Karpas-422 (cell line): Measurements from ENCODE around the gene ZNF443. TPM values are rescaled to one million over a fixed set of nuclear protein-coding genes. Genes with fewer than 3 reads are reported as not detected.
"Not testable (repeated sequence)": the region's sequence is repeated elsewhere in the genome, so short reads cannot be mapped to it uniquely, and the experiment has no call there.

Source experiments
- DNase-seq: peaks from one replicate; pipeline ENCODE4 v3.0.0-alpha.2; 2015
- H2AFZ ChIP-seq: fragments of 200-600 bp; sonication (generic); 2 replicates; pipeline ENCODE4 v1.6.1; 2014; ENCODE audit warnings: antibody characterized with exemption, low read length, mixed read lengths
- H3K27ac ChIP-seq: fragments of 200-600 bp; sonication (generic); 2 replicates; pipeline ENCODE4 v1.5.1; 2014; ENCODE audit warnings: mild to moderate bottlenecking, low read length, moderate library complexity
- H3K27me3 ChIP-seq: fragments of 200-600 bp; sonication (generic); 2 replicates; pipeline ENCODE4 v1.6.1; 2014; ENCODE audit warnings: low read length, mixed read lengths
- H3K36me3 ChIP-seq: fragments of 200-600 bp; sonication (generic); 2 replicates; pipeline ENCODE4 v1.6.1; 2014; ENCODE audit warnings: low read length, mixed read lengths; ENCODE audit not compliant: insufficient read depth
- H3K4me1 ChIP-seq: fragments of 200-600 bp; sonication (generic); 2 replicates; pipeline ENCODE4 v1.6.1; 2014; ENCODE audit warnings: mild to moderate bottlenecking, low read length, mixed read lengths
- H3K4me2 ChIP-seq: fragments of 200-600 bp; sonication (generic); 2 replicates; pipeline ENCODE4 v1.6.1; 2014; ENCODE audit warnings: low read length, low read depth, mild to moderate bottlenecking; ENCODE audit not compliant: poor library complexity, severe bottlenecking
- H3K4me3 ChIP-seq: fragments of 200-600 bp; sonication (generic); 2 replicates; pipeline ENCODE4 v1.5.1; 2014; ENCODE audit warnings: mild to moderate bottlenecking, antibody characterized with exemption, low read length, mixed read lengths
- H3K79me2 ChIP-seq: fragments of 200-600 bp; sonication (generic); 2 replicates; pipeline ENCODE4 v1.6.1; 2014; ENCODE audit warnings: mild to moderate bottlenecking, low read length, mixed read lengths
- H3K9ac ChIP-seq: fragments of 200-600 bp; sonication (generic); 2 replicates; pipeline ENCODE4 v1.6.0; 2014; ENCODE audit warnings: low read length
- H3K9me2 ChIP-seq: fragments of 200-600 bp; sonication (generic), shearing (Covaris generic); replicated peaks from 2 replicates; pipeline ENCODE4 v1.6.0; 2014; ENCODE audit warnings: mild to moderate bottlenecking, low read length, moderate library complexity; ENCODE audit not compliant: insufficient read depth
- H3K9me3 ChIP-seq: fragments of 300-700, 200-600 bp; sonication (generic); 2 replicates; pipeline ENCODE4 v1.6.1; 2014; ENCODE audit warnings: low read length, mixed read lengths
- H4K20me1 ChIP-seq: fragments of 200-600 bp; sonication (generic); 2 replicates; pipeline ENCODE4 v1.6.1; 2014; ENCODE audit warnings: mild to moderate bottlenecking, antibody characterized with exemption, low read length, low read depth; ENCODE audit not compliant: insufficient read depth
- total RNA-seq: library from RNA; depleted of rRNA; stranded (reverse); fragments of >200 nt; shearing (Covaris generic); gene quantifications from 2 replicates; pipeline ENCODE4 v1.2.3, GENCODE V29; 2014; ENCODE audit warnings: low replicate concordance

ZNF443 gene
- total RNA-seq, 1 experiment from 2014 or later = 4.0 TPM

GRCh38 chr19:12448808-12449207 is 8.0 kb upstream of the ZNF443 start:
- Histone ChIP-seq H3K27ac (no peak overlapping the region), H3K4me3 (no peak overlapping the region), H4K20me1 (no peaks in the 10 kb centered on the region), H3K9ac (no peak overlapping the region), H3K36me3 (no peaks in the 10 kb centered on the region), H3K4me2 (no peak overlapping the region), H3K9me2 (no peaks in the 10 kb centered on the region), H2AFZ (no peak overlapping the region), H3K9me3 (peaks cover 12% of the 10 kb centered on the region), H3K79me2 (no peaks in the 10 kb centered on the region), H3K4me1 (no peaks in the 10 kb centered on the region), H3K27me3 (no peaks in the 10 kb centered on the region)
- no peak for DNase-seq

GRCh38 chr19:12439686-12440540 is 908 bp downstream of the ZNF443 start:
- H3K36me3 ChIP-seq, DNase-seq, H3K4me1 ChIP-seq, H4K20me1 ChIP-seq, H3K9me2 ChIP-seq, H3K27me3 ChIP-seq, H3K9me3 ChIP-seq: not testable (repeated sequence)
- peak overlapping the region; percentile 78 for H3K9ac ChIP-seq
- peak overlapping the region; percentile 58; the same call in 1 of the 2 replicates for H2AFZ ChIP-seq
- peak overlapping the region; percentile 16; the same call in 1 of the 2 replicates for H3K27ac ChIP-seq
- H3K4me3 ChIP-seq = peak overlapping the region; percentile 94
- peak overlapping the region; percentile 80 for H3K4me2 ChIP-seq
- peaks cover 24% of the 10 kb centered on the region for H3K79me2 ChIP-seq

- H3K4me3 ChIP-seq, H3K4me2 ChIP-seq, DNase-seq: not testable (repeated sequence)
These were observed 10.0 kb downstream of the ZNF443 start for GRCh38 chr19:12430726-12431299.

GRCh38 chr19:12425888-12426274 is 14.9 kb downstream of the ZNF443 start:
- Histone ChIP-seq H3K9ac (no peak overlapping the region), H3K4me1 (no peaks in the 10 kb centered on the region)

More at GRCh38 chr19:12430726-12431299, 10.0 kb downstream of the ZNF443 start:
- not testable (repeated sequence) for H3K4me1 ChIP-seq, H3K9ac ChIP-seq, H4K20me1 ChIP-seq, H2AFZ ChIP-seq, H3K9me3 ChIP-seq, H3K27ac ChIP-seq, H3K79me2 ChIP-seq, H3K27me3 ChIP-seq, H3K9me2 ChIP-seq
- H3K36me3 ChIP-seq = peaks cover 27% of the 10 kb centered on the region

GRCh38 chr19:12425236-12425887 is 15.5 kb downstream of the ZNF443 start:
- H3K36me3 ChIP-seq = peaks cover 14% of the 10 kb centered on the region
- H3K4me1 ChIP-seq = no peaks in the 10 kb centered on the region
- H3K4me2 ChIP-seq = no peak overlapping the region
- H2AFZ ChIP-seq = no peak overlapping the region
- no peaks in the 10 kb centered on the region for H3K27me3 ChIP-seq
- H3K79me2 ChIP-seq = no peaks in the 10 kb centered on the region
- H3K4me3 ChIP-seq = no peak overlapping the region
- H3K27ac ChIP-seq = no peak overlapping the region
- DNase-seq = no peak
- H3K9ac ChIP-seq = no peak overlapping the region
- no peaks in the 10 kb centered on the region for H3K9me3 ChIP-seq
- no peaks in the 10 kb centered on the region for H4K20me1 ChIP-seq
- no peaks in the 10 kb centered on the region for H3K9me2 ChIP-seq

More at GRCh38 chr19:12425888-12426274, 14.9 kb downstream of the ZNF443 start:
- Histone ChIP-seq H3K36me3 (peaks cover 19% of the 10 kb centered on the region), H3K27ac (no peak overlapping the region), H3K79me2 (no peaks in the 10 kb centered on the region), H3K9me2 (no peaks in the 10 kb centered on the region), H3K4me2 (no peak overlapping the region), H4K20me1 (no peaks in the 10 kb centered on the region), H3K4me3 (no peak overlapping the region), H3K27me3 (no peaks in the 10 kb centered on the region), H3K9me3 (0 out of 2 replicates have a peak, but pooled peaks cover 2% of the 10 kb centered on the region), H2AFZ (no peak overlapping the region)
- DNase-seq = no peak

GRCh38 chr19:12417273-12417672 is 23.5 kb downstream of the ZNF443 start:
- H4K20me1 ChIP-seq, H2AFZ ChIP-seq, H3K79me2 ChIP-seq, H3K4me1 ChIP-seq, H3K9me2 ChIP-seq, H3K9ac ChIP-seq, H3K9me3 ChIP-seq, H3K4me3 ChIP-seq, H3K4me2 ChIP-seq, H3K36me3 ChIP-seq, H3K27me3 ChIP-seq, DNase-seq, H3K27ac ChIP-seq: not testable (repeated sequence)

- Histone ChIP-seq H3K36me3 (no peaks in the 10 kb centered on the region), H3K27ac (no peak overlapping the region), H3K4me1 (no peaks in the 10 kb centered on the region), H3K4me3 (no peak overlapping the region), H2AFZ (no peak overlapping the region), H3K9ac (no peak overlapping the region), H3K9me2 (no peaks in the 10 kb centered on the region), H3K9me3 (peaks cover 4% of the 10 kb centered on the region), H3K27me3 (no peaks in the 10 kb centered on the region), H3K79me2 (no peaks in the 10 kb centered on the region), H3K4me2 (no peak overlapping the region), H4K20me1 (no peaks in the 10 kb centered on the region)
- DNase-seq = no peak
These were observed 28.9 kb downstream of the ZNF443 start for GRCh38 chr19:12411893-12412292.
